Measurements from ENCODE around the gene OCA2.
"Not testable (repeated sequence)": the region's sequence is repeated elsewhere in the genome, so short reads cannot be mapped to it uniquely, and the experiment has no call there.

The OCA2 gene

GRCh38 chr15:28098766-28099554 is at the start of gene OCA2:
TSS of gene OCA2 (minus strand) at chr15:28099315. CDS start at chr15:28081874, 17,441 bp downstream.
- DNase-seq (ENCODE audit: low spot score) = no peak

GRCh38 chr15:28147801-28148200 is 48.7 kb upstream of the OCA2 start:
- DNase-seq (ENCODE audit: low spot score) = no peak

- DNase-seq (ENCODE audit: low spot score) = not testable (repeated sequence)
Observed at GRCh38 chr15:28145419-28145818, 46.3 kb upstream of the OCA2 start.

GRCh38 chr15:28140062-28140461 is 40.9 kb upstream of the OCA2 start:
- DNase-seq (ENCODE audit: low spot score) = no peak

- not testable (repeated sequence) for DNase-seq (ENCODE audit: low spot score)
Observed at GRCh38 chr15:28137408-28138039, 38.4 kb upstream of the OCA2 start.

- not testable (repeated sequence) for DNase-seq (ENCODE audit: low spot score)
Observed at GRCh38 chr15:28136236-28136904, 37.3 kb upstream of the OCA2 start.

- no peak for DNase-seq (ENCODE audit: low spot score)
Observed at GRCh38 chr15:28133281-28133680, 34.2 kb upstream of the OCA2 start.

GRCh38 chr15:28132524-28133275 is 33.6 kb upstream of the OCA2 start:
- DNase-seq (ENCODE audit: low spot score) = peak; percentile 48

- DNase-seq (ENCODE audit: low spot score) = no peak
Observed at GRCh38 chr15:28131946-28132345, 32.8 kb upstream of the OCA2 start.

GRCh38 chr15:28131400-28131799 is 32.3 kb upstream of the OCA2 start:
- no peak for DNase-seq (ENCODE audit: low spot score)

GRCh38 chr15:28130651-28131050 is 31.5 kb upstream of the OCA2 start:
- no peak for DNase-seq (ENCODE audit: low spot score)

- DNase-seq (ENCODE audit: low spot score) = no peak
Observed at GRCh38 chr15:28129231-28129848, 30.2 kb upstream of the OCA2 start.

- DNase-seq (ENCODE audit: low spot score) = no peak
Observed at GRCh38 chr15:28128031-28128430, 28.9 kb upstream of the OCA2 start.

GRCh38 chr15:28127036-28127435 is 27.9 kb upstream of the OCA2 start:
- DNase-seq (ENCODE audit: low spot score) = no peak

GRCh38 chr15:28125673-28126651 is 26.8 kb upstream of the OCA2 start:
- DNase-seq (ENCODE audit: low spot score) = peak; percentile 44

- DNase-seq (ENCODE audit: low spot score) = no peak
Observed at GRCh38 chr15:28124841-28125240, 25.7 kb upstream of the OCA2 start.

GRCh38 chr15:28123408-28124023 is 24.4 kb upstream of the OCA2 start:
- DNase-seq (ENCODE audit: low spot score) = peak; percentile 62

- DNase-seq (ENCODE audit: low spot score) = no peak
Observed at GRCh38 chr15:28122038-28122949, 23.2 kb upstream of the OCA2 start.

GRCh38 chr15:28121577-28121976 is 22.5 kb upstream of the OCA2 start:
- DNase-seq (ENCODE audit: low spot score) = not testable (repeated sequence)
